Keratinocyte (primary cell): ENCODE results near the gene FCER2. TPM values are rescaled to one million over a fixed set of nuclear protein-coding genes. Genes with fewer than 3 reads are reported as not detected.

Experiments
- DNase-seq: peaks from one replicate; pipeline ENCODE4 v3.0.0-alpha.2; 2011; ENCODE audit warnings: low read depth, missing footprints, low spot score
- FAIRE-seq: peaks from 2 replicates; lab custom pipeline; 2011; peaks lifted over from hg19 to GRCh38; lab: Jason Lieb, UNC
- H2AFZ ChIP-seq: 2 replicates; pipeline ENCODE4 v1.6.0; 2012; ENCODE audit warnings: low read length, control low read depth, inconsistent platforms; ENCODE audit not compliant: control insufficient read depth
- H3K27ac ChIP-seq: 2 replicates; pipeline ENCODE4 v1.5.1; 2011; ENCODE audit warnings: low read length; ENCODE audit not compliant: control insufficient read depth, insufficient read depth
- H3K27me3 ChIP-seq: 3 replicates; pipeline ENCODE4 v1.6.0; 2011; ENCODE audit warnings: low read length; ENCODE audit not compliant: control insufficient read depth, insufficient read depth; ENCODE audit errors: extremely low read depth
- H3K36me3 ChIP-seq, 2 experiments: 2 replicates in 1 of 2; 3 replicates in 1 of 2; pipeline ENCODE4 v1.5.1; 2011; ENCODE audit warnings: low read length in 2 of 2, mild to moderate bottlenecking in 1 of 2; ENCODE audit not compliant: control insufficient read depth in 2 of 2, insufficient read depth in 2 of 2; ENCODE audit errors: extremely low read depth in 1 of 2
- H3K4me1 ChIP-seq: 3 replicates; pipeline ENCODE4 v1.5.1; 2011; ENCODE audit warnings: low read length; ENCODE audit not compliant: control insufficient read depth, insufficient read depth; ENCODE audit errors: extremely low read depth
- H3K4me2 ChIP-seq: 3 replicates; pipeline ENCODE4 v1.6.0; 2011; ENCODE audit warnings: low read depth, low read length; ENCODE audit not compliant: control insufficient read depth, insufficient read depth; ENCODE audit errors: extremely low read depth
- H3K4me3 ChIP-seq, 3 experiments: fragments of 200-600 bp in 1 of 3; sonication (generic) in 1 of 3; 2 replicates in 2 of 3; 3 replicates in 1 of 3; pipeline ENCODE4 v1.5.1; 2011 to 2016; ENCODE audit warnings: low read length in 3 of 3, mild to moderate bottlenecking in 3 of 3, control low read depth in 2 of 3, inconsistent platforms in 1 of 3, low read depth in 1 of 3, mixed read lengths in 1 of 3, mixed run types in 1 of 3, moderate library complexity in 1 of 3; ENCODE audit not compliant: control insufficient read depth in 2 of 3, insufficient read depth in 2 of 3; ENCODE audit errors: extremely low read depth in 1 of 3
- H3K79me2 ChIP-seq: 2 replicates; pipeline ENCODE4 v1.6.0; 2012; ENCODE audit warnings: low read length; ENCODE audit not compliant: control insufficient read depth, insufficient read depth
- H3K9ac ChIP-seq: 3 replicates; pipeline ENCODE4 v1.6.0; 2011; ENCODE audit warnings: low read length; ENCODE audit not compliant: control insufficient read depth, insufficient read depth; ENCODE audit errors: extremely low read depth
- H3K9me1 ChIP-seq: 3 replicates; pipeline ENCODE4 v1.6.0; 2011; ENCODE audit warnings: low read length; ENCODE audit not compliant: control insufficient read depth, insufficient read depth; ENCODE audit errors: extremely low read depth
- H3K9me3 ChIP-seq: 2 replicates; pipeline ENCODE4 v1.5.1; 2012; ENCODE audit warnings: low read depth, low read length; ENCODE audit not compliant: control insufficient read depth
- H4K20me1 ChIP-seq: 3 replicates; pipeline ENCODE4 v1.6.0; 2011; ENCODE audit warnings: low read length; ENCODE audit not compliant: control insufficient read depth, insufficient read depth; ENCODE audit errors: extremely low read depth
- EZH2 ChIP-seq: IDR thresholded peaks from one replicate; pipeline ENCODE4 v1.6.1; 2012; ENCODE audit warnings: inconsistent platforms, mild to moderate bottlenecking, low read length, moderate library complexity
- dilution Hi-C: fragments of 300-500 bp; cut with MboI; formaldehyde crosslinking; loops from one replicate; pipeline ENCODE4 v1.7.0; 2020; ENCODE audit warnings: low sequenced_read_pairs; ENCODE audit not compliant: extremely low pct_ligation_motif_present
- polyA plus RNA-seq, 5 experiments: library from polyadenylated mRNA; depleted of rRNA in 3 of 5; stranded (reverse) in 3 of 5; stranded (forward) in 1 of 5; unstranded in 1 of 5; fragments of >200 nt; gene quantifications; 1 replicate in 1 of 5; 2 replicates in 3 of 5; 3 replicates in 1 of 5; pipeline versions ENCODE4 v1.2.1 to v1.2.3, GENCODE V29; 2011 to 2012; ENCODE audit warnings: missing spikeins in 2 of 5, low read depth in 1 of 5, low replicate concordance in 1 of 5
- TF ChIP-seq, protein P1 (sequence below), 3 experiments: IDR thresholded peaks in 1 of 3; conservative IDR thresholded peaks in 1 of 3; optimal IDR thresholded peaks in 1 of 3; 2 replicates in 2 of 3; 3 replicates in 1 of 3; pipeline versions ENCODE3 to v1.5.1; 2011; ENCODE audit warnings: low read length in 3 of 3, mild to moderate bottlenecking in 3 of 3, moderate library complexity in 2 of 3, control low read depth in 1 of 3, inconsistent platforms in 1 of 3; ENCODE audit not compliant: insufficient read depth in 2 of 3; ENCODE audit errors: extremely low read depth in 1 of 3

FCER2 gene
- polyA plus RNA-seq, 1 donor (not counting 4 experiments of a cell fraction or from before 2014, with no cell fraction given), result not detected

GRCh38 chr19:7648265-7649014 is 53.5 kb downstream of the FCER2 start:
- dilution Hi-C loops, result no loop called here
- FAIRE-seq, result no peak
- Histone ChIP-seq H3K36me3 (peaks cover 4 to 12% of the 10 kb centered on the region in 2 experiments), H4K20me1 (no peaks in the 10 kb centered on the region), H3K9me3 (no peaks in the 10 kb centered on the region), H3K4me1 (peaks cover 4% of the 10 kb centered on the region), H3K9me1 (peaks cover 2% of the 10 kb centered on the region), H3K4me2 (no peak overlapping the region), H3K4me3 (no peak overlapping the region), H3K9ac (no peak overlapping the region), H3K27ac (no peak overlapping the region), H3K79me2 (no peaks in the 10 kb centered on the region), H2AFZ (no peak overlapping the region), H3K27me3 (no peaks in the 10 kb centered on the region)
- DNase-seq, result no peak
- no peak for TF ChIP-seq EZH2
- TF ChIP-seq, protein P1, sequence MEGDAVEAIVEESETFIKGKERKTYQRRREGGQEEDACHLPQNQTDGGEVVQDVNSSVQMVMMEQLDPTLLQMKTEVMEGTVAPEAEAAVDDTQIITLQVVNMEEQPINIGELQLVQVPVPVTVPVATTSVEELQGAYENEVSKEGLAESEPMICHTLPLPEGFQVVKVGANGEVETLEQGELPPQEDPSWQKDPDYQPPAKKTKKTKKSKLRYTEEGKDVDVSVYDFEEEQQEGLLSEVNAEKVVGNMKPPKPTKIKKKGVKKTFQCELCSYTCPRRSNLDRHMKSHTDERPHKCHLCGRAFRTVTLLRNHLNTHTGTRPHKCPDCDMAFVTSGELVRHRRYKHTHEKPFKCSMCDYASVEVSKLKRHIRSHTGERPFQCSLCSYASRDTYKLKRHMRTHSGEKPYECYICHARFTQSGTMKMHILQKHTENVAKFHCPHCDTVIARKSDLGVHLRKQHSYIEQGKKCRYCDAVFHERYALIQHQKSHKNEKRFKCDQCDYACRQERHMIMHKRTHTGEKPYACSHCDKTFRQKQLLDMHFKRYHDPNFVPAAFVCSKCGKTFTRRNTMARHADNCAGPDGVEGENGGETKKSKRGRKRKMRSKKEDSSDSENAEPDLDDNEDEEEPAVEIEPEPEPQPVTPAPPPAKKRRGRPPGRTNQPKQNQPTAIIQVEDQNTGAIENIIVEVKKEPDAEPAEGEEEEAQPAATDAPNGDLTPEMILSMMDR (optimal IDR thresholded peaks at IDR 0.05 in 1 of 3, IDR thresholded peaks at IDR 0.05 in 1 of 3, conservative IDR thresholded peaks at IDR 0.05 in 1 of 3; ENCODE audit: extremely low read depth in 1 of 3, insufficient read depth in 2 of 3, low read length in 3 of 3), result no peak

GRCh38 chr19:7647156-7647555 is 54.8 kb downstream of the FCER2 start:
- no peak overlapping the region for H3K27ac ChIP-seq
- dilution Hi-C loops, result no loop called here
- H3K27me3 ChIP-seq, result no peaks in the 10 kb centered on the region
- H3K4me3 ChIP-seq, result no peak overlapping the region
- H3K9ac ChIP-seq, result no peak overlapping the region
- TF ChIP-seq, protein P1 (optimal IDR thresholded peaks at IDR 0.05 in 1 of 3, IDR thresholded peaks at IDR 0.05 in 1 of 3, conservative IDR thresholded peaks at IDR 0.05 in 1 of 3; ENCODE audit: extremely low read depth in 1 of 3, insufficient read depth in 2 of 3, low read length in 3 of 3), result no peak
- TF ChIP-seq EZH2, result no peak
- H2AFZ ChIP-seq, result no peak overlapping the region
- H3K4me1 ChIP-seq, result peaks cover 2% of the 10 kb centered on the region
- no peaks in the 10 kb centered on the region for H3K9me1 ChIP-seq
- no peaks in the 10 kb centered on the region for H3K9me3 ChIP-seq
- peaks cover 4 to 14% of the 10 kb centered on the region in 2 experiments for H3K36me3 ChIP-seq
- H4K20me1 ChIP-seq, result no peaks in the 10 kb centered on the region
- no peaks in the 10 kb centered on the region for H3K79me2 ChIP-seq
- FAIRE-seq (no peak), DNase-seq (no peak)
- H3K4me2 ChIP-seq, result no peak overlapping the region
